Measurements from ENCODE around the gene CBARP. TPM values are rescaled to one million over a fixed set of nuclear protein-coding genes. Genes with fewer than 3 reads are reported as not detected.

CBARP gene
- total and polyA plus RNA-seq, 2 donors (not counting 3 experiments of a cell fraction or from before 2014, with no cell fraction given): 3.5 to 9.2 TPM

DNA sequence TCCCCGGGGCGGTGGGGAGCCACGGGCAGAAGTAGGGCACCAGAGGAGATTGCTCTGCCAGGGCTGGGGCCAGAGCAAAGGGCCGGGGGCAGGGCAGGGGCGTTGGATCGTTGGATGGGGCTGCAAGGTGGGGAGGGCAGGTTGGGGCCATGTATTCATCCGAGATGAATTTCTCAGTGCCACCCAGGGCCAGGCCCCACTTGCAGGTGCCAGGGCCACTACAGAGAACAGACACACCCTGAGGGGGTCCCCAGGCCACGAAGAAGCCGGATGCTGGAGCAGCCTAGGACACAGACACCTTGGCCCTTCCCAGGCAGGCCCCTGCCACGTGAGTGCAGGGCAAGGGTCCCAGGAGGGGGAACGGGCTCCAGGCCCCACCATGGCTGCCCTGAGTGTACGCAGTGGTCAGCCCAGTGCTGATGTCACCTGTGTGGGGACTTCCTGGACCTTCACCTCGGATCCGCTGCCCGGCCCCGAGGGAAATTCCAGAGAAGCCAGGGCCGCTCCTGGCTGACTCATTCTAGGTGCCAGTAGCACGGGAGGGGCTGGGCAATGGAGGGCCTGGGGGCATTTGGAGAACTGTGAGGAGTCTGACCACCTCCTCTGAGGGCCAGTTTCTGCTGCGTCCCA, 54.1 kb downstream of the CBARP start:
- Histone ChIP-seq H3K79me2 (ENCODE audit: control insufficient read depth, insufficient read depth, low read length) (no peaks in the 10 kb centered on the region), H4K20me1 (replicated peaks; ENCODE audit: control insufficient read depth, extremely low read depth, insufficient read depth, low read length) (no peaks in the 10 kb centered on the region), H3K9ac (replicated peaks; ENCODE audit: extremely low read depth, insufficient read depth, low read length) (peak overlapping the region; percentile 64), H3K9me1 (replicated peaks; ENCODE audit: control insufficient read depth, extremely low read depth, insufficient read depth, low read length) (no peaks in the 10 kb centered on the region), H2AFZ (ENCODE audit: low read depth, low read length) (peak overlapping the region; percentile 92), H3K36me3 (ENCODE audit: control insufficient read depth in 2 of 2, extremely low read depth in 1 of 2, insufficient read depth in 2 of 2, low read length in 2 of 2) (no peaks in the 10 kb centered on the region), H3K27me3 (ENCODE audit: control insufficient read depth in 2 of 2, insufficient read depth in 2 of 2, low read length in 2 of 2) (no peaks in the 10 kb centered on the region), H3K27ac (ENCODE audit: insufficient read depth, low read depth, low read length) (peak overlapping the region; percentile 81), H3K4me3 (replicated peaks in 1 of 3; ENCODE audit: insufficient read depth in 1 of 3, low read depth in 1 of 3, low read length in 3 of 3) (no peak overlapping the region), H3K4me2 (ENCODE audit: insufficient read depth, low read length) (peak overlapping the region; percentile 4), H3K4me1 (ENCODE audit: control insufficient read depth, extremely low read depth, insufficient read depth, low read length) (peaks cover 20% of the 10 kb centered on the region), H3K9me3 (replicated peaks; ENCODE audit: control insufficient read depth, insufficient read depth, low read length) (no peaks in the 10 kb centered on the region)
- ChIA-PET POLR2A (no interaction called here), CTCF (interaction anchor here (1.1 kb wide), 1 partner anchor 9 kb away, joined by 3 read pairs; no protein-coding TSS in a partner anchor)
- DNase-seq (ENCODE audit: low read depth, low spot score): peak; percentile 48
- no TSS peak for BruUV-seq (replicated peaks)
- dilution Hi-C loops (cut with MboI; ENCODE audit: extremely low pct_ligation_motif_present, low sequenced_read_pairs) (no loop called here), intact Hi-C loops (cut with micrococcal nuclease) (loop anchor here (5.0 kb wide), 1 partner anchor 161 kb away; the partner anchor contains the start of genes RNU6-2 and TMEM259)
- FAIRE-seq: peak; percentile 93
- TF ChIP-seq POLR2AphosphoS5 (IDR thresholded peaks at IDR 0.05; ENCODE audit: insufficient read depth, low read depth, low read length): peak; percentile 48
- TF ChIP-seq GATA2 (IDR thresholded peaks at IDR 0.05; ENCODE audit: insufficient read depth, insufficient read length, low read depth, low read length): no peak

DNA sequence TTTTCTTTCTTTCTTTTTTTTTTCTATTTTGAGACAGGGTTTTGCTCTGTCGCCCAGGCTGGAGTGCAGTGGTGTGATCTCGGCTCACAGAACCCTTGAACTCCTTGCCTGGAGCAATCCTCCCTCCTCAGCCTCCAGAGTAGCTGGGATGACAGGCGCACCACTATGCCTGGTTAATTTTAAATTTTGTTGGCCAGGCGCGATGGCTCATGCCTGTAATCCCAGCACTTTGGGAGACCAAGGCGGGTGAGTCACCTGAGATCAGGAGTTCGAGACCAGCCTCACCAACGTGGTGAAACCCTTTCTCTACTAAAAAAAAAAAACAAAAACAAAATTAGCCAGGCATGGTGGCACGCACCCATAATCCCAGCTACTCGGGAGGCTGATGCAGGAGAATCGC, 55.1 kb downstream of the CBARP start:
- ChIA-PET CTCF (interaction anchor here (0.7 to 1.1 kb wide), 2 partner anchors 10 to 12 kb away, joined by 3 read pairs; no protein-coding TSS in a partner anchor), POLR2A (no interaction called here)
- Histone ChIP-seq H3K79me2 (ENCODE audit: control insufficient read depth, insufficient read depth, low read length) (no peaks in the 10 kb centered on the region), H3K4me1 (ENCODE audit: control insufficient read depth, extremely low read depth, insufficient read depth, low read length) (peaks cover 24% of the 10 kb centered on the region), H3K9ac (replicated peaks; ENCODE audit: extremely low read depth, insufficient read depth, low read length) (no peak overlapping the region), H3K36me3 (ENCODE audit: control insufficient read depth in 2 of 2, extremely low read depth in 1 of 2, insufficient read depth in 2 of 2, low read length in 2 of 2) (no peaks in the 10 kb centered on the region), H3K4me2 (ENCODE audit: insufficient read depth, low read length) (no peak overlapping the region), H3K9me1 (replicated peaks; ENCODE audit: control insufficient read depth, extremely low read depth, insufficient read depth, low read length) (no peaks in the 10 kb centered on the region), H3K27ac (ENCODE audit: insufficient read depth, low read depth, low read length) (no peak overlapping the region), H3K4me3 (replicated peaks in 1 of 3; ENCODE audit: insufficient read depth in 1 of 3, low read depth in 1 of 3, low read length in 3 of 3) (no peak overlapping the region), H3K9me3 (replicated peaks; ENCODE audit: control insufficient read depth, insufficient read depth, low read length) (no peaks in the 10 kb centered on the region), H4K20me1 (replicated peaks; ENCODE audit: control insufficient read depth, extremely low read depth, insufficient read depth, low read length) (no peaks in the 10 kb centered on the region), H2AFZ (ENCODE audit: low read depth, low read length) (no peak overlapping the region), H3K27me3 (ENCODE audit: control insufficient read depth in 2 of 2, insufficient read depth in 2 of 2, low read length in 2 of 2) (no peaks in the 10 kb centered on the region)
- dilution Hi-C loops (cut with MboI; ENCODE audit: extremely low pct_ligation_motif_present, low sequenced_read_pairs): no loop called here
- DNase-seq (ENCODE audit: low read depth, low spot score): no peak
- no TSS peak for BruUV-seq (replicated peaks)
- no peak for TF ChIP-seq POLR2A (IDR thresholded peaks at IDR 0.05; ENCODE audit: low read depth, low read length)
- no peak for TF ChIP-seq EZH2 (IDR thresholded peaks at IDR 0.05; ENCODE audit: borderline replicate concordance, low read depth, low read length, severe bottlenecking)
- no peak for TF ChIP-seq POLR2AphosphoS5 (IDR thresholded peaks at IDR 0.05; ENCODE audit: insufficient read depth, low read depth, low read length)
- TF ChIP-seq GATA2 (IDR thresholded peaks at IDR 0.05; ENCODE audit: insufficient read depth, insufficient read length, low read depth, low read length): no peak
- TF ChIP-seq MYC (IDR thresholded peaks at IDR 0.05; ENCODE audit: low read depth, low read length): no peak
- no peak for TF ChIP-seq JUN (IDR thresholded peaks at IDR 0.05; ENCODE audit: borderline replicate concordance, insufficient read depth, insufficient read length, low read depth)
- TF ChIP-seq, protein P1, sequence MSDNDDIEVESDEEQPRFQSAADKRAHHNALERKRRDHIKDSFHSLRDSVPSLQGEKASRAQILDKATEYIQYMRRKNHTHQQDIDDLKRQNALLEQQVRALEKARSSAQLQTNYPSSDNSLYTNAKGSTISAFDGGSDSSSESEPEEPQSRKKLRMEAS (IDR thresholded peaks at IDR 0.05; ENCODE audit: insufficient read depth, insufficient read length): no peak
- TF ChIP-seq, protein P2, sequence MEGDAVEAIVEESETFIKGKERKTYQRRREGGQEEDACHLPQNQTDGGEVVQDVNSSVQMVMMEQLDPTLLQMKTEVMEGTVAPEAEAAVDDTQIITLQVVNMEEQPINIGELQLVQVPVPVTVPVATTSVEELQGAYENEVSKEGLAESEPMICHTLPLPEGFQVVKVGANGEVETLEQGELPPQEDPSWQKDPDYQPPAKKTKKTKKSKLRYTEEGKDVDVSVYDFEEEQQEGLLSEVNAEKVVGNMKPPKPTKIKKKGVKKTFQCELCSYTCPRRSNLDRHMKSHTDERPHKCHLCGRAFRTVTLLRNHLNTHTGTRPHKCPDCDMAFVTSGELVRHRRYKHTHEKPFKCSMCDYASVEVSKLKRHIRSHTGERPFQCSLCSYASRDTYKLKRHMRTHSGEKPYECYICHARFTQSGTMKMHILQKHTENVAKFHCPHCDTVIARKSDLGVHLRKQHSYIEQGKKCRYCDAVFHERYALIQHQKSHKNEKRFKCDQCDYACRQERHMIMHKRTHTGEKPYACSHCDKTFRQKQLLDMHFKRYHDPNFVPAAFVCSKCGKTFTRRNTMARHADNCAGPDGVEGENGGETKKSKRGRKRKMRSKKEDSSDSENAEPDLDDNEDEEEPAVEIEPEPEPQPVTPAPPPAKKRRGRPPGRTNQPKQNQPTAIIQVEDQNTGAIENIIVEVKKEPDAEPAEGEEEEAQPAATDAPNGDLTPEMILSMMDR (IDR thresholded peaks at IDR 0.05; ENCODE audit: extremely low read depth in 1 of 2, insufficient read depth in 1 of 2, low read depth in 1 of 2, low read length in 2 of 2): no peak
- no peak for TF ChIP-seq FOS (IDR thresholded peaks at IDR 0.05; ENCODE audit: borderline replicate concordance, insufficient read depth, low read length)
- FAIRE-seq: no peak
- intact Hi-C loops (cut with micrococcal nuclease): loop anchor here (5.0 kb wide), 1 partner anchor 160 kb away; the partner anchor contains the start of genes RNU6-2 and TMEM259
